ENCODE data around the gene GAS2L1. TPM values are rescaled to one million over a fixed set of nuclear protein-coding genes. Genes with fewer than 3 reads are reported as not detected.

GAS2L1 gene
- total RNA-seq, 1 experiment from 2014 or later = 8.0 TPM

DNA sequence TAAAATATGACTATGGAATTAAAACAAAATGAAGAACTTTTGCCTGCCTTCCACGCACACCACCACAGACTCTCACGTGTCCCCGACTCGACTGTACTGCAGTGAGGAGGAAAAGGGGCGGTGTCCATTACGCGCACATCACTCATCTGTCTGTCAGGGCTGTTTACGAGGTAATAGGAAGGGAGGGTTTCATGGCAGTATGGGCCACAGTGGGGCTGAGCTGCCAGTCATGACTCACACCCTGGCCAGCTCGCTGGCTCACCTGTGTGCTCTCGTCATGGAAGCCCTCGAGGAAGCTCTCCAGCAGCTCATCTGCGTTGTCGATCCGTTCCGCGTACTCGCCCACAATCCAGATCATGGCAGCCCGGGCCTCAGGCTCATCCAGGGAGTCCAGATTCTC is 42.5 kb downstream of the GAS2L1 start:
- H3K79me2 ChIP-seq (ENCODE audit: insufficient read depth, low read length) = no peaks in the 10 kb centered on the region
- no peak overlapping the region for H3K4me3 Mint-ChIP-seq
- H3K27ac Mint-ChIP-seq = no peak overlapping the region
- H3K79me1 ChIP-seq (ENCODE audit: insufficient read depth, low read depth, low read length, poor library complexity, severe bottlenecking) = no peaks in the 10 kb centered on the region
- H3K27ac ChIP-seq (ENCODE audit: insufficient read length, low read depth, low read length) = no peak overlapping the region
- H4K8ac ChIP-seq (replicated peaks; ENCODE audit: insufficient read length, low read depth, low read length) = no peak overlapping the region
- H3K36me3 Mint-ChIP-seq (ENCODE audit: insufficient read depth in 1 of 3, low read depth in 3 of 3) = peaks cover 20 to 94% (median 54%) of the 10 kb centered on the region in 3 experiments
- H4K5ac ChIP-seq (ENCODE audit: insufficient read length, low read depth, low read length) = no peak overlapping the region
- H3K4ac ChIP-seq (ENCODE audit: low read depth, low read length) = no peak overlapping the region
- no CpG with 5 or more reads among the region's 18 CpGs for WGBS (ENCODE audit: extremely low coverage, insufficient read length, low lambda C conversion rate)
- no peak overlapping the region for H3K56ac ChIP-seq (ENCODE audit: insufficient read length, low read depth, low read length)
- no peak overlapping the region for H2BK12ac ChIP-seq (ENCODE audit: insufficient read length, low read depth, low read length)
- no peak overlapping the region; the same call in 1 of the 2 replicates for H3K14ac ChIP-seq (ENCODE audit: insufficient read depth, low read length)
- DNase-seq = no peak
- no peak overlapping the region for H2BK20ac ChIP-seq (ENCODE audit: low read depth, low read length, poor library complexity, severe bottlenecking)
- H2BK15ac ChIP-seq (ENCODE audit: low read depth, low read length) = no peak overlapping the region
- H3T11ph ChIP-seq (ENCODE audit: low read length) = no peak overlapping the region
- H3K9me3 ChIP-seq (ENCODE audit: control insufficient read depth, low read depth, low read length) = no peaks in the 10 kb centered on the region
- no peak overlapping the region for H4K91ac ChIP-seq (ENCODE audit: insufficient read length, low read depth, low read length)
- H3K23me2 ChIP-seq (ENCODE audit: insufficient read length, low read depth, low read length, poor library complexity, severe bottlenecking) = no peaks in the 10 kb centered on the region
- H2AK5ac ChIP-seq (ENCODE audit: insufficient read length, low read length) = no peak overlapping the region
- H3K23ac ChIP-seq (ENCODE audit: insufficient read length, low read depth, low read length) = no peak overlapping the region
- no peaks in the 10 kb centered on the region for H4K20me1 ChIP-seq (ENCODE audit: control insufficient read depth, insufficient read depth, insufficient read length)
- H3K18ac ChIP-seq (ENCODE audit: insufficient read length, low read depth, low read length) = no peak overlapping the region
- H3K4me1 ChIP-seq (ENCODE audit: insufficient read depth, low read length) = no peaks in the 10 kb centered on the region
- TF ChIP-seq, protein P1, sequence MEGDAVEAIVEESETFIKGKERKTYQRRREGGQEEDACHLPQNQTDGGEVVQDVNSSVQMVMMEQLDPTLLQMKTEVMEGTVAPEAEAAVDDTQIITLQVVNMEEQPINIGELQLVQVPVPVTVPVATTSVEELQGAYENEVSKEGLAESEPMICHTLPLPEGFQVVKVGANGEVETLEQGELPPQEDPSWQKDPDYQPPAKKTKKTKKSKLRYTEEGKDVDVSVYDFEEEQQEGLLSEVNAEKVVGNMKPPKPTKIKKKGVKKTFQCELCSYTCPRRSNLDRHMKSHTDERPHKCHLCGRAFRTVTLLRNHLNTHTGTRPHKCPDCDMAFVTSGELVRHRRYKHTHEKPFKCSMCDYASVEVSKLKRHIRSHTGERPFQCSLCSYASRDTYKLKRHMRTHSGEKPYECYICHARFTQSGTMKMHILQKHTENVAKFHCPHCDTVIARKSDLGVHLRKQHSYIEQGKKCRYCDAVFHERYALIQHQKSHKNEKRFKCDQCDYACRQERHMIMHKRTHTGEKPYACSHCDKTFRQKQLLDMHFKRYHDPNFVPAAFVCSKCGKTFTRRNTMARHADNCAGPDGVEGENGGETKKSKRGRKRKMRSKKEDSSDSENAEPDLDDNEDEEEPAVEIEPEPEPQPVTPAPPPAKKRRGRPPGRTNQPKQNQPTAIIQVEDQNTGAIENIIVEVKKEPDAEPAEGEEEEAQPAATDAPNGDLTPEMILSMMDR (conservative IDR thresholded peaks at IDR 0.05) = no peak
- no peak overlapping the region for H2AFZ ChIP-seq (ENCODE audit: low read length)
- H2BK5ac ChIP-seq (ENCODE audit: insufficient read length, low read length) = no peak overlapping the region
- no peak overlapping the region for H3K9ac ChIP-seq (ENCODE audit: extremely low read depth, insufficient read length, low read length)
- no peaks in the 10 kb centered on the region for H3K9me3 Mint-ChIP-seq
- H2BK120ac ChIP-seq (ENCODE audit: low read depth, low read length, poor library complexity, severe bottlenecking) = no peak overlapping the region
- H3K27me3 Mint-ChIP-seq (ENCODE audit: low read depth) = no peaks in the 10 kb centered on the region
- no peak overlapping the region for H3K4me2 ChIP-seq (ENCODE audit: insufficient read depth, insufficient read length, low read length)
- no peaks in the 10 kb centered on the region for H3K4me1 Mint-ChIP-seq
- no peaks in the 10 kb centered on the region for H3K27me3 ChIP-seq (ENCODE audit: insufficient read depth, low read length)
